ENCODE results near the gene CTH. TPM values are rescaled to one million over a fixed set of nuclear protein-coding genes. Genes with fewer than 3 reads are reported as not detected.
"Not testable (repeated sequence)": the region's sequence is repeated elsewhere in the genome, so short reads cannot be mapped to it uniquely, and the experiment has no call there.

CTH gene
- total RNA-seq, 1 experiment from 2014 or later, result 33.5 TPM

DNA sequence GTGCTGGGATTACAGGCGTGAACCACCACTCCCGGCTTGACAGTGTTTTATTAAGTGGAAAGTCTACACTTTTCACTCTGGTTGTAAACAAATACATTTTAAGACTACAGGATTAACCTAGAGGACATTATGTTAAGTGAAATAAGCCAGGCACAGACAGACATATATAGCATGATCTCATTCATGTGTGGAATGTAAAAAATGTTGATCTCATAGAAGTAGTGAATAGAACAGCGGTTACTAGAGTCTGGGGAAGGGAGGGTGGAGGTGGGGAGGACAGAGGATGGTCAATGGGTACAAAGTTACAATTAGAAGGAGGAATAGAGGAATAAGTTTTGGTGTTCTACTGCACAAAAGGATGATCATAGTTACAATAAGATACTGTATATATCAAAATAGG is 16.9 kb downstream of the CTH start:
- peaks cover 16% of the 10 kb centered on the region for H3K36me3 ChIP-seq (replicated peaks; ENCODE audit: control insufficient read depth, insufficient read depth, low read length)
- no peak overlapping the region for H3K4me3 ChIP-seq (ENCODE audit: insufficient read depth, low read depth, low read length)
- DNase-seq, result no peak
- no peaks in the 10 kb centered on the region for H3K27me3 ChIP-seq (ENCODE audit: control insufficient read depth, insufficient read depth, low read length)

DNA sequence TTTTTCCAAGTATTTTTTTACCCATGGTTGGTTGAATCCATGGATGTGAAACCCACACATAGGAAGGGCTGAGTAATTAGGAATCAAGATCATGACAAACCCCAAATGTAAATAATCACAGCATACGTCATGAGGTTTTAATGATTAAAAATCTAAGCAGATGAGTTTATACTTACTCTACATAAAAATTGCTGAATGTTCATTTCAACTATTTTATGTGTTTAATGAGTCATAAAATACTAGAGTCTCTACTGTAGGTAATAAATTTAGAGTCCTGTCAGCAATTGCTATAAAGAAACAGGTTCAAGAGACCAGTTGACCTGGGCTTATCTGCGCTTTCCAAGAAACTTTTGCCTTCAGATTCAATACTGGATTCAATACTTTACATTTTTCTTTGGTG is 18.2 kb downstream of the CTH start:
- H3K4me3 ChIP-seq (ENCODE audit: insufficient read depth, low read depth, low read length), result no peak overlapping the region
- peaks cover 20% of the 10 kb centered on the region for H3K36me3 ChIP-seq (replicated peaks; ENCODE audit: control insufficient read depth, insufficient read depth, low read length)
- H3K27me3 ChIP-seq (ENCODE audit: control insufficient read depth, insufficient read depth, low read length), result no peaks in the 10 kb centered on the region
- no peak for DNase-seq

DNA sequence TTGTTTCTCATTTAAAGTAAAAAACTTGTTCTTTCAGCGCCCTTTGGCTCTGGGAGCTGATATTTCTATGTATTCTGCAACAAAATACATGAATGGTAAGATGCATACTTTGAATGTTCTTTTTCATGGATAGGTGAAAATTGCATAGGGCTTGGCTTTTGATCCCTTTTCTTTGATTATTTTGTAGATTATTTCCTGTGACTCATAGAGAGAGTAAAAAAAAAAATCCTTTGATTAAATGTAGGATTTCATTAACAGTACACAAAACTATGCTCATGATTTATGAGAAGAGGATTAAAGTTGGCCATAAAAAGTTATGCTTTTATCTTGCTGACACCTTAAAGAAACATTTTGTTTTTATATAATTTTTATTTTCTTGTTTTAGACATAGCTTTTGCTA is 18.7 kb downstream of the CTH start:
- Histone ChIP-seq H3K4me3 (ENCODE audit: insufficient read depth, low read depth, low read length) (no peak overlapping the region), H3K36me3 (replicated peaks; ENCODE audit: control insufficient read depth, insufficient read depth, low read length) (peaks cover 21% of the 10 kb centered on the region), H3K27me3 (ENCODE audit: control insufficient read depth, insufficient read depth, low read length) (no peaks in the 10 kb centered on the region)
- DNase-seq, result no peak

DNA sequence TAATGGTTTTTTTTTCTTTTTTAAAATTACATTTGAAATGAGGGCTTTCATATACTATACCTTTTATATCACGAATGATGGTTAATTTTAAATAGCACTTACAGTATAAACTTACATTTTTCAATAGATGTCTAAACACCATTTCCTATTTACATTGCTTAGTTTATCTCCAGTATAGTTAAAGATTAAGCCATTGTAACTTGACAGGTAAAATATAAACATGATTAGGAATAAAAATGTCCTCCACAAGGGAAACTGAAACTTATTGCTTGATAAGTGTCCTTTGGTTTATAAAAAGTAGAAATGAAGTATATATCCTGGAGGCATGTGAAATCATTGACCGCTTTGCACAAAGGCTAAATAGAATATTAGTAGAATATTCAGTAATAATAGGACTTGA is 20.2 kb downstream of the CTH start:
- Histone ChIP-seq H3K4me3 (ENCODE audit: insufficient read depth, low read depth, low read length) (no peak overlapping the region), H3K27me3 (ENCODE audit: control insufficient read depth, insufficient read depth, low read length) (no peaks in the 10 kb centered on the region), H3K36me3 (replicated peaks; ENCODE audit: control insufficient read depth, insufficient read depth, low read length) (peaks cover 23% of the 10 kb centered on the region)
- no peak for DNase-seq

DNA sequence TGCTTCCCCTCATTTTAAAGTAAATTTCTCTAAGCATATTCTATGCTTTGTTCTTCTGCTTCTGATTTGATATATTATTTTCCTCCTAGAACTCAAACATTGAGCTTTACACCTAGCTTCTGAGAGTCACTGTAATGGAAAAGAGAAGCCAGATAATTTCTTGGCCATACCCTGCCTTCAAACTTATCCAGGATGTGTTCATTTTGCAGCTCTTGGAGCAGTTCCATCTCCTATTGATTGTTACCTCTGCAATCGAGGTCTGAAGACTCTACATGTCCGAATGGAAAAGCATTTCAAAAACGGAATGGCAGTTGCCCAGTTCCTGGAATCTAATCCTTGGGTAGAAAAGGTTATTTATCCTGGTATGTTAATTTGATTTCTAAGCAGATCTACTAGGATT is 20.8 kb downstream of the CTH start:
- H3K27me3 ChIP-seq (ENCODE audit: control insufficient read depth, insufficient read depth, low read length), result no peaks in the 10 kb centered on the region
- H3K4me3 ChIP-seq (ENCODE audit: insufficient read depth, low read depth, low read length), result no peak overlapping the region
- DNase-seq, result no peak
- H3K36me3 ChIP-seq (replicated peaks; ENCODE audit: control insufficient read depth, insufficient read depth, low read length), result peaks cover 21% of the 10 kb centered on the region

DNA sequence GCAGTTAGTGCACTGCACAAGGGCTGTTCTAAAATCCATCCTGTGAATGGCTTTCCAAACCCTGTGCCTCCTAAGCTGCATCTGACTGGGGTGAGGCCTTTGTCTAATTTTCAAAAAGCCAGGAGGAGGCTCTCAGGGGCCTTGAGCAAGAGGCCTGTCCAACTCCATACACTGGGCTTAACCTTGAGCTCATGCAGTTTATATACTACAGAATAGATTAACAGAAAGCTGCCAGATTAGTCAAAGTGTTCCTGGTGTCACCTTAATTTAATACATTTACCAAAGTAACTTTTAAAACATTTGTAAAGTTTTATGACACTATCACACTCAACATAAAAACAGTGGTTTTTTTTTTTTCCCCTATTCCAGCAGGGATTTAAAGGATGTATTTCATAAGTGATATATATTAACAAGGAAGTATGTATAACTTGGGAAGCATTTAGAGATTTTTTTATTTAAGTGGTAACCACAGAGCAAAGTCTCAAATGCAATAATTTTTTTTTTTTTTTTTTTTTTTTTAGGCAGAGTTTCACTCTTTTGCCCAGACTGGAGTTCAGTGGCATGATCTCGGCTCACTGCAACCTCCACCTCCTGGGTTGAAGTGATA is 23.3 kb downstream of the CTH start:
- DNase-seq, result no peak
- peaks cover 21% of the 10 kb centered on the region for H3K36me3 ChIP-seq (replicated peaks; ENCODE audit: control insufficient read depth, insufficient read depth, low read length)
- H3K4me3 ChIP-seq (ENCODE audit: insufficient read depth, low read depth, low read length), result no peak overlapping the region
- H3K27me3 ChIP-seq (ENCODE audit: control insufficient read depth, insufficient read depth, low read length), result no peaks in the 10 kb centered on the region

DNA sequence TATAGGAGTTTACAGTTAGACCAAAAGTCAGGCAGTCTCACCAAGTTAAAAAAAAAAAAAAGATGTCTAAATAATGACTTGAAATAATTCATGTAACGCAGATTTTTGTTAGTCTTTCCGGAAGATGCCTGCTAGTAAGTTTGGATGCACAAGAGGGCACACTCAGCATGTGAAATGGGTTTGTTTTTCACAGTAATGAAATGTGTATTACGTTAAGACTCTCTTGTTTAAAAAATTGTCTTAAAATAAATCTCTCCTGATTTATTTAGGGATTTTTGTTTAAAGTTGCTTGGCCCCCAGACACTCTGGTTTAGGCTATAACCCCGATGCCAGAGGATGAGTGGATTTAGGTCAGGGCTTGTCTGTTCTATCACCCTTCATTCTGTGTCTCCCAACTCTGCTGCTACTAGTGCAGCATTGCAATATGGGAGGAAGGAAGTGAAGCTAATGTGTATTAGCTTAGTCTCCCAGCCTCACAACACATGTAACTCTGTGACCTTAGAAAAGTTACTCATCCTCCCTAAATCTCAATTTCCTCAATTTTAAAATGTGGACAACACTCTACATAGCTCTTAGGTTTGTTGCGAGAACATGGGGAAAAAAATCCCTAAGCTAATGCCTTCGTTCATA is 25.7 kb downstream of the CTH start:
- Histone ChIP-seq H3K27me3 (ENCODE audit: control insufficient read depth, insufficient read depth, low read length) (no peaks in the 10 kb centered on the region), H3K4me3 (ENCODE audit: insufficient read depth, low read depth, low read length) (no peak overlapping the region), H3K36me3 (replicated peaks; ENCODE audit: control insufficient read depth, insufficient read depth, low read length) (peaks cover 18% of the 10 kb centered on the region)
- DNase-seq, result no peak

DNA sequence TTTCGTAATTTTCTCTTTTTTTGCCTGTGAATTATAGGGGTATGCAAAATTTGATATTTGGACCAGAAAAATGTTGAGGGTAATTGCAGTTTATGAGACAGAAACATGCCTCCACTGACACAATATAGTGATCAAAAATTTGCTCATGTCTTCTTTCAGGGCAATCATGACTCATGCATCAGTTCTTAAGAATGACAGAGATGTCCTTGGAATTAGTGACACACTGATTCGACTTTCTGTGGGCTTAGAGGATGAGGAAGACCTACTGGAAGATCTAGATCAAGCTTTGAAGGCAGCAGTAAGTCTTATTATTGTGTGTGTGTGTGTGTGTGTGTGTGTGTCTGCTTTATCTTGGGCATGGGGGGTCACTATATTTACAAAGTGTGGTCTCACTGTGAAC is 27.5 kb downstream of the CTH start:
- Histone ChIP-seq H3K27me3 (ENCODE audit: control insufficient read depth, insufficient read depth, low read length) (no peaks in the 10 kb centered on the region), H3K36me3 (replicated peaks; ENCODE audit: control insufficient read depth, insufficient read depth, low read length) (peaks cover 13% of the 10 kb centered on the region), H3K4me3 (ENCODE audit: insufficient read depth, low read depth, low read length) (no peak overlapping the region)
- no peak for DNase-seq

DNA sequence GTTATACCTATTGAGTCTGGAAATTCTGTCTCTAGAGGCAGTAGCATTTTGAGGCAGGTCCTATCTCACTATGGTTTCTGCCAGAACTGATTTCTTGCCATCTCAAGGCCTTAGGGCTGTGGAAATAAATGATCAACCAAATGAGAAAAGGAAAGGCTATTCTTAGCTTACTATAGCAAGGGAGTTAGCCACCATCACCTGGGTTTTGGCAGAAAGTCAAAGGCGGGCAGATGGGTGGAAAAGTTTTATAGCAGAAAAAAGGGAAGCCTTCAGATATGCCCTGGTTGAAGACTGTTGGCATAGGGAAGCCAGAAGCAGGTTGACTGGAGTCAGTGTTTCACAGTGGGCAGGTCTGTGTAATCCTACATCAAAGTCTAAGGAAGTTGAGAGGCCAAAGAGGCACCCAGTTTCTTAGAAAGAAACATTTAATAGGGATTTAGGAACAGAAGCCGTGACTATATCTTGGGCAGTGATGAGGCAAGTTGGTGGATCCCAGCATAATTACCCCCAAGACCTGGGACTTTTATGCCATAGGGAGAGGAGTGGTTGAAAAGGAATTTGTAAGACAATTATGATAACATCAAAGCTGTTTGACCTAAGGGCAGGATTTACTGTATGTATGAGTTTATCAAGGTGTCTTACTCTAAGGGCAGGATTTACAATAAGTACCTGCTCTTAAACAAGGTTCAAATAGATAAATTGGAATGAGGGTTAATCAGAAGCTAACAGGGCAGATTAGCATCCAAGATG is 29.7 kb downstream of the CTH start:
- peaks cover 2% of the 10 kb centered on the region for H3K36me3 ChIP-seq (replicated peaks; ENCODE audit: control insufficient read depth, insufficient read depth, low read length)

DNA sequence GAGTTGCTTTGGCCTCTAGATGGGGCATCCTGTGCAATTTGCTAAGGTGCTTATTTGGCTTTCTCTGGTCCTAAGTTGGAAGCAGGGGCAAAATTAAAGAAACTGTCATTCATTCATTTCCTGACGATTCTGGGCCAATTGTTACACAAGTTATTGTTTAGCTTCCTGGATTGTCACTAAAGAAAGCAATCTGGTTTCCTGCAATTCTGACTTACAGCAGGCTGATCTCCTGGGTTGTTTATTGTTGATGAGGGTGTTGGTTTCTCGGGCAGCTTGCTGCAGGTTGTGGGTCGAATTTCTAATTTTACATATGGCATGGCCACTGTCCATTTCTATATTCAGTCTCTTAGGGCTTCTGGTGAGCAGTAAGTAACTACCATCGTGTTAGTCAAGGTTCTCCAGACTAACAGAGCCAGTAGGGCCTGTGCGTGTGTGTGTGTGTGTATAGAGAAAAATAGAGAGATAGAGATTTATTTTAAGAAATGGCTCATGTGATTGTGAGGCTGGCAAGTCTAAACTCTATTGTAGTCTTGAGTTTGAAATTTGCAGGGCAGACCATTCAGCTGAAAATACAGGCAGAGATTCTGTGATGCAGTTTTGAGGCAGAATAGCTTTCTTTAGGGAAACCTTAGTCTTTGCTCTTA is 30.4 kb downstream of the CTH start:
- Histone ChIP-seq H3K4me3 (ENCODE audit: insufficient read depth, low read depth, low read length) (no peak overlapping the region), H3K27me3 (ENCODE audit: control insufficient read depth, insufficient read depth, low read length) (no peaks in the 10 kb centered on the region), H3K36me3 (replicated peaks; ENCODE audit: control insufficient read depth, insufficient read depth, low read length) (peaks cover 2% of the 10 kb centered on the region)
- no peak for DNase-seq

More for the DNA sequence above, 29.7 kb downstream of the CTH start:
- no peak for DNase-seq
- Histone ChIP-seq H3K27me3 (ENCODE audit: control insufficient read depth, insufficient read depth, low read length) (no peaks in the 10 kb centered on the region), H3K4me3 (ENCODE audit: insufficient read depth, low read depth, low read length) (no peak overlapping the region)

DNA sequence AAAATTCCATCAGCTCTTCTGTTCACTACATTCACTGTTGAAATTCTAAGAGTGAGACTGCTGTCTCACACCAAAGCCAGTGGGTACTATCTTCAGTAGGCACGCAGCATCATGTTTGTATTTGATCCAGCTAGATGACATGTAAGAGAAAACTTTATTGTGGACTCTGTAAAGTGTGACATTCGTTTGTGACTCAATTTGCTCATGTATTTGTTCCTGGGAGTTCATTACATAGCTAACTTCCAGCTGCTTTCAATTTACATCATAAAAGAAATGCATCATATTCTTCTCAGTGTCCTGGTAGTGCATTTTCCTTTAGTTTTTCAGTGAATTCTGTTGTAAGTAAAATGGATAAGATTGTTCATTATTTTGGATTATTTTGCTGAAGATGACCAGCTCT is 31.4 kb downstream of the CTH start:
- peak; percentile 11 for DNase-seq

DNA sequence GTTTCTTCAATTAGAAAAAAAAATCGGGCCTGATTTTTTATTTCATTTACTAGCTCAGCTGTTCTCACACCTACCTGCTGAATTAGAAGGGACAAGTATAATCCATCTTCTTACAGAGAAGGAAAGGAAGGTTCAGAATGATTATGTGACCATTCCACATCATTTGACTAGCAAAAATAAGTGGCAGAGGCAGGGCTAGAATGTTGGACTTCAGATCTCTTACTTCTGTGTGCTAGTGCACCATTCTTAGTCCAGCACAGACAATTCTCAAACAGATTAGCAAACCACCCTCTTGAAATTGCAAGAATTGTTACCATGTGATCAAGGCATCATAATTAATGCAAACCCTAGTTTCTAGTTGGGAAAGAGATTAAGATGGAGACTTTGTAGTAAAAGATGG is 32.7 kb downstream of the CTH start:
- no peak for DNase-seq

More for the DNA sequence above, 31.4 kb downstream of the CTH start:
- H3K4me3 ChIP-seq (ENCODE audit: insufficient read depth, low read depth, low read length), result no peak overlapping the region
- no peaks in the 10 kb centered on the region for H3K27me3 ChIP-seq (ENCODE audit: control insufficient read depth, insufficient read depth, low read length)
- peaks cover 2% of the 10 kb centered on the region for H3K36me3 ChIP-seq (replicated peaks; ENCODE audit: control insufficient read depth, insufficient read depth, low read length)

DNA sequence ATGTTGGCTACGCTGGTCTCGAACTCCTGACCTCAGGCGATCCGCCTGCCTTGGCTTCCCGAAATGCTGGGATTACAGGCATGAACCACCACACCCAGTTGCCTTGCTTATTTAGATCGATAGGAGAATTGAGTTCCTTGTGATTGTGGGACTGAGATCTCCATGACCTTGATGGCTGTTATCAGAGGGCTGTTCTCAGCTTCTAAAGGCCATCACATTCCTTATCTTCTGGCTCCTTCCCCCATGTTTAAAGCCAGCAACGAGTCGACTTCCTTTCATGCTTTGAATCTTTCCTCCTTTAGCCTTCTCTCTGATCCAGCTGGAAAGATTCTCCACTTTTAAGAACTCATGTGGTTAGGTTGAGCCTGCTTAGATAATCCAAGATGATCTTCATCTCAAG is 38.0 kb downstream of the CTH start:
- Histone ChIP-seq H3K27me3 (ENCODE audit: control insufficient read depth, insufficient read depth, low read length) (no peaks in the 10 kb centered on the region), H3K36me3 (replicated peaks; ENCODE audit: control insufficient read depth, insufficient read depth, low read length) (no peaks in the 10 kb centered on the region), H3K4me3 (ENCODE audit: insufficient read depth, low read depth, low read length) (no peak overlapping the region)
- no peak for DNase-seq

More for the DNA sequence above, 32.7 kb downstream of the CTH start:
- H3K27me3 ChIP-seq (ENCODE audit: control insufficient read depth, insufficient read depth, low read length), result no peaks in the 10 kb centered on the region
- peaks cover 2% of the 10 kb centered on the region for H3K36me3 ChIP-seq (replicated peaks; ENCODE audit: control insufficient read depth, insufficient read depth, low read length)
- no peak overlapping the region for H3K4me3 ChIP-seq (ENCODE audit: insufficient read depth, low read depth, low read length)

DNA sequence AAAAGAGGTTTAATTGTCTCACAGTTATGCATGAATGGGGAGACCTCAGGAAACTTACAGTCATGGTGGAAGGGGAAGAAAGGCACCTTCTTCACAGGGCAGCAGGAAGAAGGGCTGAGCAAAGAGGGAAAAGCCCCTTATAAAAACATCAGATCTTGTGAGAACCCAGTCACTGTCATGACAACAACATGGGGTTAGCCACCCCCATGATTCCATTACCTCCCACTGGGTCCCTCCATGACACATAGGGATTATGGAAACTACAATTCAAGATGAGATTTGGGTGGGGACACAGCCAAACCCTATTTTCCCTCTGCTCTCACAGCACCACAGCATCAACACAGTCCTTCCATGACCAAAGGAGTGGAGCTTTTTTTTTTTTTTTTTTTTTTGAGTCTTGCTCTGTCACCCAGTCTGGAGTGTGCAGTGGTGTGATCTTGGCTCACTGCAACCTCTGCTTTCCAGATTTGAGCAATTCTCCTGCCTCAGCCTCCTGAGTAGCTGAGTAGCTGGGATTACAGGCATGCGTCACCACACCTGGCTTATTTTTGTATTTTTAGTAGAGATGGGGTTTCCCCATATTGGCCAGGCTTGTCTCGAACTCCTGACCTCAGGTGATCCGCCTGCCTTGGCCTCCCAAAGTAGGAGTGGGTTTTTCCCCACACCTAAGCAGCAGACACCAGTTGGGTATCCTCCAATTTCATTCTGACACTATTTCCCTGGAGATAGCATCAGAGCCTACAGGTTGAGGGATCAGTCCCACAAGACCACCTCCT is 41.3 kb downstream of the CTH start:
- H3K36me3 ChIP-seq (replicated peaks; ENCODE audit: control insufficient read depth, insufficient read depth, low read length); DNase-seq; H3K27me3 ChIP-seq (ENCODE audit: control insufficient read depth, insufficient read depth, low read length); H3K4me3 ChIP-seq (ENCODE audit: insufficient read depth, low read depth, low read length): not testable (repeated sequence)
